Gastroesophageal sphincter (tissue), 3 donors: ENCODE measurements around the gene FRMPD4.

Experiments
- CTCF ChIP-seq, 4 experiments: fragments of 200-600 bp in 2 of 4; fragments of 450-650 bp in 2 of 4; sonication (generic) in 1 of 4; IDR thresholded peaks; one replicate each; pipeline ENCODE4 v1.5.1; 2017 to 2019; ENCODE audit warnings: antibody characterized with exemption in 4 of 4, mild to moderate bottlenecking in 2 of 4, moderate library complexity in 2 of 4
- EP300 ChIP-seq: sonication (generic); formaldehyde crosslinking; IDR thresholded peaks from one replicate; pipeline ENCODE4 v1.6.1; 2017; ENCODE audit warnings: antibody characterized with exemption, mild to moderate bottlenecking
- POLR2A ChIP-seq, 2 donors: fragments of 450-650 bp; IDR thresholded peaks; one replicate each; pipeline ENCODE4 v1.6.1; 2017; ENCODE audit warnings: antibody characterized with exemption in 2 of 2, mild to moderate bottlenecking in 2 of 2, moderate library complexity in 1 of 2
- POLR2AphosphoS5 ChIP-seq: sonication (generic); formaldehyde crosslinking; IDR thresholded peaks from one replicate; pipeline ENCODE4 v1.6.1; 2017; ENCODE audit warnings: antibody characterized with exemption

- TF ChIP-seq CTCF (IDR thresholded peaks at IDR 0.05) (no peak), POLR2A (IDR thresholded peaks at IDR 0.05) (no peak), POLR2AphosphoS5 (no peak), EP300 (no peak)
These were observed 201.6 kb downstream of the FRMPD4 start for GRCh38 chrX:12339921-12340320.
